HG03108 (cell line): Measurements from ENCODE around the gene COTL1.

Source experiments
- ATAC-seq: cut with Tn5 transposase; IDR thresholded peaks from one replicate; pipeline ENCODE4 v1.9.1; 2021; ENCODE audit warnings: moderate library complexity; ENCODE audit not compliant: unreplicated experiment

Gene COTL1

DNA sequence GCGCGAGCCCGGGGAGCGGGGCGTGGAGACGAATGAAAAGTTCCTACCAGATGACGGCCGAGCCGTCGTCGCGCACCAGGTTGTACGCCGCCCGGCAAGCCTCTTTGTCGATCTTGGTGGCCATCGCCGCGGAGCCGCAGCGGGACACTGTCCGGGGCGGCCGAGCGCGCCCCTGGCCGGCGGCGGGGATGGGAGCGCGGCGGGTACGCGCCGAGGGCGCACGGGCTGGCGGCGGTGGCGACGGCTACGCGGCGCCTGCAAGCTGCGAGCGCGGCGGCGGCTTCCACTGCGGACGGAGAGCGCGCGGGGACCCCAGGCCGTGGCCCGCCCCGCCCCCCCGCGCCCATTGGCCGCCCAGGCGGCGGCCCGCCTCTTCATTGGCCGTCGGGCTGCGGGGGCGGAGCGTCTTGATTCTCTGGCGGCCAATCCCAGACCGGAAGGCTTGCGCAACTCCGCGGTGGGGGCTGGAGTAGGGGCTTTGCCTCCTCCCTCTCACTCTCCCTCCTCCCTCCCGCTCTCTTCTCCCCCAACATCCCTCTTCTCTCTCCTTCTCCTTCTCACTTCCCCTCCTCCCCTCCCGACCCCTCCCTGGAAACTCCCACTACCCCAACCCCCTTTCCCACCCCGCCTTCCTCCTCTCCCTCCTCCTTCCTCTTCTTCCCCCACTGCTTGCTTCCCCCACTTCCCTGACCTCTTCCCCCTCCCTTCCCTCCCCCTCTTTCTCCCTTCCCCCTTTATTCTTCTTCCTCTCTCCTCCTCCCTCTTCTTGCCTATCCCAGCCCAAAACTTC is at the start of gene COTL1:
Gene COTL1 (minus strand): TSS at position 288 of the 790 bp plus-strand sequence. CDS start 164 bp downstream, at position 124.
- peak; percentile 72 for ATAC-seq

- no peak for ATAC-seq
Measured at GRCh38 chr16:84665843-84666242, 48.0 kb upstream of the COTL1 start.

DNA sequence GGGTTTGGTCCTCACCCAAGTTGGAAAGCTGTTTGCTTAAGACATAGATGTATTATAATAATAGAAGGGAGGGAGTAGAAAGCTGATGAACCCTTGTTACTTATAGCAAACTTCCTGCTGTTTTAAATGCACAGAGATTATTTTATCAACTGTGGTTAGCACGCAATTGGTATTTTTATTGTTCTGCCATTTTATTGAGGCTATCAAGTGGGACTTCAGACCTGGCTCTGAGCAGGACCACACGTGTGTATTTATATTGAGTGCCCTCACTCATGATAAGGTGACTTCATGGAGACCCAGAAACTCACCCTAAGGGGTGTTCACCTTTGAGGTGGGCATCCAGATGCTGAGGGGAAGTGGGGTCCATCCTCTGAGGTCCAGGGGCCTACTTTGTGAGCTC is 47.5 kb upstream of the COTL1 start:
- ATAC-seq = no peak

DNA sequence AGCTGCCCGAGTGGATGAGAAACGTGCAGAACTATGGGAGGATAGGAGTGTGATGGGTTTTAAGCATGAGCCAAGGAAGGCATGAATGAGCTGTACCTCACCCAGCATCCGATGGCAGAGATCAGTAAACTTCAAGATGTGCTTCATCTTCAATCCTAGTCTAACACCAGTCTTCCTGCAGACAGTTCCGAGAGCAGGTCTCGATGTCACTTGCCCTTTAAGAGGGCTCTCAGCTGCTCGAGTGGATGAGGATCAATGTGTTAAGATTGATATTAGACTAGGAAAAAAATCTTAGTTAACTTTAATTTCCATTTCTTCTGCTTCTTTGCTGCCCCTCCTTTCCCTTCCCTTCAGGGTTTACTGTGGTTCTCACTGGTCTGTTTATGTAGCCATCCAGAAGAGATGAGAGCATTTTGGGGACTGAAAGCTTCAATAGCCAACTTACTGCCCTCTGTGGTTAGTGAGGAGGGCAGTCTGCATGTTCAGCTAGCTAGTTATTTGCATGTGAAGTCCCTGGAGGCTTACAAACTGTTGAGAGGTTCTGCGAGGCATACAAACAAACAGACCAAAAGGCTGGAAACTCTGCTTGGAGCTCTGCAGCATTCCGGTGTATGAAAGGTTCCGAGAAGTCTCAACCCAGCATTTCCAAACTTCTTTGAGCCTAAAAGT is 45.7 kb upstream of the COTL1 start:
- peak; percentile 84 for ATAC-seq

GRCh38 chr16:84662471-84662870 is 44.6 kb upstream of the COTL1 start:
- no peak for ATAC-seq

DNA sequence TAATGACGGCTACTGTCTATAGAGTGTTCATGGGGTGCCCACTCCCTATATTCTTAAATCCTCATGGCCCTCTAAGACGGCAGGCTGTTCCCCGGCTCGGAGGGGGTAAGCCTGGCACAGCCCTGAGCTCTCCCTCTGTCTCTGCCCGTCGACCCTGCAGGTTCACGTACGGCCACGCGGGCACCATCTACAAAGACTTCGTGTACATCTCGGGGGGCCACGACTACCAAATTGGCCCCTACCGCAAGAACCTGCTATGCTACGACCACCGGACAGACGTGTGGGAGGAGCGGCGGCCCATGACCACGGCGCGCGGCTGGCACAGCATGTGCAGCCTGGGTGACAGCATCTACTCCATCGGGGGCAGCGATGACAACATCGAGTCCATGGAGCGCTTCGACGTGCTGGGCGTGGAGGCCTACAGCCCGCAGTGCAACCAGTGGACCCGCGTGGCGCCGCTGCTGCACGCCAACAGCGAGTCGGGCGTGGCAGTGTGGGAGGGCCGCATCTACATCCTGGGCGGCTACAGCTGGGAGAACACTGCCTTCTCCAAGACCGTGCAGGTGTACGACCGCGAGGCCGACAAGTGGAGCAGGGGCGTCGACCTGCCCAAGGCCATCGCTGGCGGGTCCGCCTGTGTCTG is 43.7 kb upstream of the COTL1 start:
- ATAC-seq = no peak

- no peak for ATAC-seq
Measured at GRCh38 chr16:84660973-84661372, 43.1 kb upstream of the COTL1 start.

DNA sequence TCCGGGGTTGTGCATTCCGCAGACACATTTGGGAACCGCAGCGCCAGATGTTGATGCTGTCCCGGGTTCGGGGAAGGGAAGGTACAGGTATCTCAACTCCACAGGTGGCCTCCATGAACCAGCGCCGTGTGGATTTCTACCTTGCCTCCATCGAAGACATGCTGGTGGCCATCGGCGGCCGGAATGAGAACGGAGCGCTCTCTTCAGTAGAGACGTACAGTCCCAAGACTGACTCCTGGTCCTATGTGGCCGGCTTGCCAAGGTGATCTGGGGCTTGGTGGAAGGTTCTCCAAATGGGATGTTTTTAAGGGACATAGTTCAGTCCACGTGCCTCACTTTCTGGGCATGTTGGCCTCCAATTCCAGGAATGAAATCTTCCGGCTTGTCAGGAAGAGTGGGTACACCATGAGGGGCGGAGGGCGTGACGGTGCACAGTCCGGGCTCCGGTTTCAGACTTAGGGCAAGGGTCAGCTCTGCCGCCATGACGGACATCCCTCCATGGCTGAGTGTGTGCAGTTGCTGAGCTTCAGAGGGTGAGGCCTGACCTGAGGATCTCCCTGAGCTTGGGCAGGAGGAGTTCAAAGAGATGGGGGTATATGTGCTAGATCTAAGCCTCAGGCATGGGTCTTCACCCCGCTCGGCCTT is 41.9 kb upstream of the COTL1 start:
- no peak for ATAC-seq

GRCh38 chr16:84658690-84659089 is 40.8 kb upstream of the COTL1 start:
- ATAC-seq = no peak

- no peak for ATAC-seq
Measured at GRCh38 chr16:84657229-84657837, 39.5 kb upstream of the COTL1 start.

- no peak for ATAC-seq
Measured at GRCh38 chr16:84656649-84657048, 38.8 kb upstream of the COTL1 start.

- no peak for ATAC-seq
Measured at GRCh38 chr16:84654998-84655397, 37.1 kb upstream of the COTL1 start.

DNA sequence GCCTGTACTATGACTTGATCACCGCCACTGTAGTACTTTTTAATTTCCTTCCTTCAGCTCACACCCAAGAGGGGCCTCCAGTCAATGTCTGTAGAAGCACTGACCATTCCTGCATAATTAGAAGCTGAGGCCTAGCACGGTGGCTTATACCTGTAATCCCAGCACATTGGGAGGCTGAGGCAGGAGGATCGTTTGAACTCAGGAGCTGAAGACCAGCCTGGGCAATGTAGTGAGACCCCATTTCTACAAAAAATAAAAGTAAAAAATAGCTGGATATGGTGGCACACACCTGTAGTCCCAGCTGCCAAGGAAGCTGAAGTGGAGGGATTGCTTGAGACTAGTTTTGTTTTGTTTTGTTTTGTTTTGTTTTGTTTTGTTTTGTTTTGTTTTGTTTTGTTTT is 36.4 kb upstream of the COTL1 start:
- no peak for ATAC-seq

DNA sequence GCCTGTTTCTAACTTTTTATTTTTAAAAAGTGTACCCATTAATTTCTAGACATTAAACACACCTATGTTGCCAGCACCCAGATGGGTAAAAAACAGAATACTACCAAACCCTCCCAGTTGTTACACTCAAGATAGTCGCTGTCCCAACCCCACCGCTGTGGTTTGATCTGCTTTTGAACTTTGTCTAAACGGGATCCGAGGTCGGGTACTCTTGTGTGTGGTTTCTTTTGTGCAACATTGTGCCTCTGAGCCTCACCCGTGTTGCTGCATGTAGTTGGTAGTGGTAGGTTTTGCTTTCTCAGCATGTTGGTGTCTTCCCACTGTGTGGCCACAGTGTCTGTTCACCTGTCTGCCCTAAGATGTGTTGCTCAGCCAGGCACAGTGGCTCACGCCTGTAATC is 34.7 kb upstream of the COTL1 start:
- ATAC-seq = no peak

DNA sequence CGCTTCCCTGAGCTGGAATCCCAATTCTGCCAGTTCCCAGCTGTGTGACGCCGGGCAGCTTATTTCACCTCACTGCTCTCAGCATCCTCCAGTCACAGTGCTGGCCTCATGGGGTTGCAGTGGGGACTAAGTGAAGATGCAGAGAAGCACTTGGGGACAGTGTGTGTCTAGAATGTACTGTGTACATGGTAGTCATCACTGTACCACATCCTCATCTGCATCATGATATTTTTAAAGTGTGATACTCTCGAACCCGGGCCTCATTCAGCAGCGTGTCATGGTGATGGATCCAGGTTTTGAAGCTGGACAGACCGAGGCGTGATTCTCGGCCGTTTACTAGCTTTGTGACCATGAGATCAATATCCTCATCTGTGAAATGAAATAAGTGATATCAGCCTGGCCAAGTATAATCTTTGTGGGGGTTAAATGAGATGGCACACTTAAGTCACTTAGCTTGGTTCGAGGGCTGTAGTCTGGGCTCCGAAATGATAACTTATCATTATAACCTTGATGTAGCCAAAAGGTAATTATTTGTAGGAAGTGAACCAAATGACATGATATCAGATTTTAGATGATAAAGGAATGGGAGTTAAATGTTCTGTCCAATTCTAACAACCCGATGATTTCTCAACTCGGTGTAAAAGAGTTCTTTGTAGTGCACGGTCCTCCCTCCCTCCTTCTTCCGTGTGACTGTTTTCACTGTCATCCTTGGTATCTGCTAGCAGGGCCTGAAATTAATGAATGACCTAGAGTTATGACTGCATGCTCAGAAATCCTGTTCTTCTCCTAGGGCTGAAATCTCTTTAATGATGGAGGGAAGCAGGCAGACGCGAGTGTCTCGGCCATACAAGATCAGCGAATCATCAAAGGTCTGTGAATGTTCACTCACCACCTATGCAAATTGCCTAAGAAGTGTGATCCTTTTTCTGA is 32.4 kb upstream of the COTL1 start:
- ATAC-seq = no peak

DNA sequence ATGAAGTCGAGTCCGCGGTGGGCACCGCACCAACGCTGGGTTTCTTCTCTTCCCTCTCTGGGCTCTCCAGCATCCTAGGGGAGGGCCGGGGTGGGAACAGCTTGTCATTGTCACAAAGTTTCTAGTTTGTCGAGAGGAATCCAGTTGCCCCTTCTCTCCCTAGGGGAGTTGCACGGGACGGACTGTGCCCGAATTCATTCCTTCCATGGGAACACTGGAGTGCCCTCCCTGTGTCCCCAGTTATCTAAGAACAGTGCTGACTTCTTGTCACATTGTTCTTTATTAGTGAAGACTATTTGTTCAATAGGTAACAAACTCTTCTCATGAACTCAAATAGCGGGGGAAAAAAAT is 31.6 kb upstream of the COTL1 start:
- ATAC-seq = no peak

DNA sequence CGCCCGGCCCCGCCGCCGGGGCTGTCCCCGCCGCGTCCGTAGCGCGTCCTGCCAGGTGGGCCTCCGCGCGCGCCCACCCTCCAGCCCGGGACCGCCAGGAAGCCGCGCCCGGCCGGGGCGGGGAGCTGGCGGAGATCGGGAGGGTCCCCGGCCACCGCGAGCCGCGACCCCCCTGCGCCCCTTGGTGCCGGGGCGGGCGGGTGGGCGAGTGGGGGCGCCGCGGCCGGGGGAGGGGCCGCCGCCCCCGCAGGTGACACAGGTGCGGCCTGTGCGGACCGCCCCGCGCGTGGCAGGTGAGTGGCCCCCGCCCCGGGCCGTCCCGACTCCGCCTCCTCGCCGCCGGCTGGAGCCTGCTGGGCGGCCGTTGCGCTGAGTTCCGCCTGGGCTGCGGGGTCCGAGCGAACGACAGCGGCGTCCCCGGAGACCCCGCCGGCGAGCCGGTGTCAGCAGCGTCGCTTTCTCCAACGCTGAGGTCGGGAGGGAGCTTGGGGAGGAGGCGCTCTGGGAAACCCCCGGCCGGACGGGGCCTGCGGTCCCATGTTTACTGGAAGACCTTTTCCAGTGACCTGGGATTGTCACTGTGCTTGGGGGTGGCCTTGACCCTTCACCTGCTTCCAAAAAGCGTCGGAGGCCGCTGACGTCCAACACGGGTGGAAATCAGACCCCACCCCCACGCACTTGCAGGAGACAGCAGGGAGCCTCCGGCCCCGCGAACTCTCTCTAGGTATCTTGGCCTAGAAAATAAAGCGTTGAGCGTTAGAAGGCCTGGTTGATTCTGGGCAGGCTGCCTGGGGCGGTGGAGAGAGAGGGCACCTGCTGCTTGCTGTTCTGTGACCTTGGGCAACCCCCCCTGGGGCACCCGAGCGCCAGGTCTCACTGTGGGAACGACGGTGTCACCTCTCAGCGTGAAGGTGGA is 31.0 kb upstream of the COTL1 start:
- ATAC-seq = peak; percentile 39

DNA sequence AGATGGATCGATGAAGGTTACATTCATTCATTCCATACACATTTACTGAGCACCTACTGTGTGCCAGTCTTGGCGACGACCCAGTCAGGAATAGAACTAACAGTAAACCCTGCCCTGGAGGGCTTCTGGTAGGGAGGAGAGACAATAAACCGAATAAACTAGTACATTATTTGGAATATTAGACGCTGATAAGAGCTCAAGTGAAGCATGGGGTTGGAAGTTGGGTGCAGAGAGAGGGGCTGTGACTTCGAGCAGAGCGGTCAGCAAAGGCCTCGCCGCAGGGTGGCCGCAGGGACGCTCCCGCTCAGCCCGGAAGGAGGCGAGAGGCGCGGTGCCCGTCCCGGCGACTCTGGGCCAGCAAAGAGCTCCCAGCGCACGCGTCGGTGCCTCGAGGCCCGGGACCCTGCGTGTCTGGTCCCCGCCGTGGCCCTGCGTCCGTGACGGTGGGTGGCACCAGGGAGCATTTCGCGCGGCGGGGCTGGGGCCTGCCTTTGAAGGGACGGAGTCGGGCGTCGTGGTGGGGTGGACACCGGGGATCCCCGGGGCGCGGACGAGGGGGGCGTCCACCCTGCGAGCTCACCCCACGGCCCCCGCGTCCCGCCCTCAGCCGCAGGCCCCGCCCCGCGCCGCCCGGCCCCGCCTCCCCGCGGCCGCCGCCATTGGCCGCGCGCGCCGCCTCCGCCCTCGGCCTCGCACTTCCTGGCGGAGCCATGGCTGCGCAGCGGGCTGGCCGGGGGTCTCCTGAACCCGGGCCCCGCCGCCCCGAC is 30.1 kb upstream of the COTL1 start, which contains the start of gene KLHL36:
Gene KLHL36 (plus strand): TSS at position 684 of the 767 bp plus-strand sequence. CDS start 2,357 bp downstream, outside the sequence.
- ATAC-seq = peak; percentile 82
